ENCODE results near the gene TRIM41.
"Not testable (repeated sequence)": the region's sequence is repeated elsewhere in the genome, so short reads cannot be mapped to it uniquely, and the experiment has no call there.

The TRIM41 gene

GRCh38 chr5:181259283-181259682 is 36.2 kb downstream of the TRIM41 start:
- DNase-seq, result no peak

GRCh38 chr5:181259974-181260719 is 37.1 kb downstream of the TRIM41 start:
- no peak for DNase-seq

- peak; percentile 89 to 90 for DNase-seq
Measured at GRCh38 chr5:181260720-181261319, 37.7 kb downstream of the TRIM41 start, which contains the start of gene TRIM52. TSS of gene TRIM52 (minus strand) at chr5:181261143. CDS start at chr5:181260813, 330 bp downstream.

GRCh38 chr5:181261320-181262049 is 38.4 kb downstream of the TRIM41 start:
- DNase-seq, result peak; percentile 64 to 73

GRCh38 chr5:181263633-181264032 is 40.6 kb downstream of the TRIM41 start:
- no peak for DNase-seq

GRCh38 chr5:181265092-181265671 is 42.1 kb downstream of the TRIM41 start:
- peak in 1 of 2 donors; percentile 25 for DNase-seq

GRCh38 chr5:181267291-181267904 is 44.3 kb downstream of the TRIM41 start:
- DNase-seq, result not testable (repeated sequence)

GRCh38 chr5:181267907-181268306 is 44.8 kb downstream of the TRIM41 start:
- DNase-seq, result not testable (repeated sequence)

- DNase-seq, result no peak
Measured at GRCh38 chr5:181271081-181271480, 48.0 kb downstream of the TRIM41 start.

GRCh38 chr5:181273433-181273744 is 50.3 kb downstream of the TRIM41 start:
- DNase-seq, result not testable (repeated sequence)

- DNase-seq, result no peak
Measured at GRCh38 chr5:181280251-181280762, 57.2 kb downstream of the TRIM41 start.

GRCh38 chr5:181281077-181281983 is 58.2 kb downstream of the TRIM41 start:
- no peak for DNase-seq

- DNase-seq, result no peak
Measured at GRCh38 chr5:181281984-181282316, 58.9 kb downstream of the TRIM41 start.

GRCh38 chr5:181282415-181282814 is 59.3 kb downstream of the TRIM41 start:
- not testable (repeated sequence) for DNase-seq

GRCh38 chr5:181282874-181283273 is 59.8 kb downstream of the TRIM41 start:
- no peak for DNase-seq

GRCh38 chr5:181283347-181283746 is 60.3 kb downstream of the TRIM41 start:
- no peak for DNase-seq

GRCh38 chr5:181283841-181284755 is 61.0 kb downstream of the TRIM41 start:
- not testable (repeated sequence) for DNase-seq

Measured in activated CD4-positive, alpha-beta T cell treated with anti-CD3 and anti-CD28 coated beads for 4 hours (primary cell).